Ishikawa (cell line): ENCODE data around the gene PEX26.

Experiments used
- CEBPB ChIP-seq: IDR thresholded peaks from 2 replicates; pipeline ENCODE4 v1.6.1; 2012
- CREB1 ChIP-seq: IDR thresholded peaks from 2 replicates; pipeline ENCODE4 v1.6.1; 2012; ENCODE audit warnings: low read depth
- EGR1 ChIP-seq: IDR thresholded peaks from 2 replicates; pipeline ENCODE4 v1.6.1; 2012
- EP300 ChIP-seq: IDR thresholded peaks from 2 replicates; pipeline ENCODE4 v1.6.1; 2012; ENCODE audit warnings: borderline replicate concordance
- FOXM1 ChIP-seq: IDR thresholded peaks from 2 replicates; pipeline ENCODE4 v1.6.1; 2012; ENCODE audit warnings: low read depth, borderline replicate concordance
- MAX ChIP-seq: IDR thresholded peaks from 2 replicates; pipeline ENCODE4 v1.6.1; 2012
- NFIC ChIP-seq: IDR thresholded peaks from 2 replicates; pipeline ENCODE4 v1.6.1; 2012
- RAD21 ChIP-seq: IDR thresholded peaks from 2 replicates; pipeline ENCODE4 v1.6.1; 2012; ENCODE audit warnings: low read depth
- TAF1 ChIP-seq: IDR thresholded peaks from 2 replicates; pipeline ENCODE4 v1.6.1; 2012; ENCODE audit warnings: low read depth, mild to moderate bottlenecking
- TCF12 ChIP-seq: IDR thresholded peaks from 2 replicates; pipeline ENCODE4 v1.6.1; 2012; ENCODE audit warnings: low read depth
- TEAD4 ChIP-seq: IDR thresholded peaks from 2 replicates; pipeline ENCODE4 v1.6.1; 2012
- USF1 ChIP-seq: IDR thresholded peaks from 2 replicates; pipeline ENCODE4 v1.6.1; 2012
- YY1 ChIP-seq: IDR thresholded peaks from 2 replicates; pipeline ENCODE4 v1.6.1; 2012; ENCODE audit warnings: low read depth
- ZBTB7A ChIP-seq: IDR thresholded peaks from 2 replicates; pipeline ENCODE4 v1.6.1; 2012; ENCODE audit warnings: low read depth
- TF ChIP-seq, protein P1 (sequence below): IDR thresholded peaks from 2 replicates; pipeline ENCODE4 v1.6.1; 2012; ENCODE audit warnings: low read depth, mild to moderate bottlenecking

Gene PEX26

GRCh38 chr22:18070556-18071306 is 7.1 kb upstream of the PEX26 start:
- no peak for TF ChIP-seq CEBPB
- no peak for TF ChIP-seq YY1
- no peak for TF ChIP-seq RAD21
- TF ChIP-seq TCF12 = no peak
- no peak for TF ChIP-seq NFIC
- no peak for TF ChIP-seq TAF1
- no peak for TF ChIP-seq ZBTB7A

DNA sequence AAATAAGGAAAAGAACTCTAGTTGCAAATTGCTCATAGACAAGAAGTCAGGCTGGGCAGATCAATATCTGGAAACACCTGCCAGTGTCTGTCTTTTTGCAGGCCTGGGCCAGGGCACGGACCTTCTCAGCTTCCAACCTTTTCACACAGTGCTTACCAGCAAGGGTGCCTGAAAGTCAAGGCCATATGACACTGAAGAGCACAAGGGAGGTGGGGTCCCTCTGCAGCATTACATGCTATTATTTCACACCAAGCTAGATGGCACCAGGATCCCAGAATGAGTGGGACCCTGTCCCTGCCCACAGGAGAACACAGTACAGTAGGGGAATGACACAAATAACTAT is 5.9 kb upstream of the PEX26 start:
- no peak for TF ChIP-seq EGR1
- TF ChIP-seq USF1 = no peak

GRCh38 chr22:18073467-18073866 is 4.3 kb upstream of the PEX26 start:
- TF ChIP-seq MAX (no peak), EGR1 (no peak), CEBPB (no peak), TCF12 (no peak)
- TF ChIP-seq, protein P1, sequence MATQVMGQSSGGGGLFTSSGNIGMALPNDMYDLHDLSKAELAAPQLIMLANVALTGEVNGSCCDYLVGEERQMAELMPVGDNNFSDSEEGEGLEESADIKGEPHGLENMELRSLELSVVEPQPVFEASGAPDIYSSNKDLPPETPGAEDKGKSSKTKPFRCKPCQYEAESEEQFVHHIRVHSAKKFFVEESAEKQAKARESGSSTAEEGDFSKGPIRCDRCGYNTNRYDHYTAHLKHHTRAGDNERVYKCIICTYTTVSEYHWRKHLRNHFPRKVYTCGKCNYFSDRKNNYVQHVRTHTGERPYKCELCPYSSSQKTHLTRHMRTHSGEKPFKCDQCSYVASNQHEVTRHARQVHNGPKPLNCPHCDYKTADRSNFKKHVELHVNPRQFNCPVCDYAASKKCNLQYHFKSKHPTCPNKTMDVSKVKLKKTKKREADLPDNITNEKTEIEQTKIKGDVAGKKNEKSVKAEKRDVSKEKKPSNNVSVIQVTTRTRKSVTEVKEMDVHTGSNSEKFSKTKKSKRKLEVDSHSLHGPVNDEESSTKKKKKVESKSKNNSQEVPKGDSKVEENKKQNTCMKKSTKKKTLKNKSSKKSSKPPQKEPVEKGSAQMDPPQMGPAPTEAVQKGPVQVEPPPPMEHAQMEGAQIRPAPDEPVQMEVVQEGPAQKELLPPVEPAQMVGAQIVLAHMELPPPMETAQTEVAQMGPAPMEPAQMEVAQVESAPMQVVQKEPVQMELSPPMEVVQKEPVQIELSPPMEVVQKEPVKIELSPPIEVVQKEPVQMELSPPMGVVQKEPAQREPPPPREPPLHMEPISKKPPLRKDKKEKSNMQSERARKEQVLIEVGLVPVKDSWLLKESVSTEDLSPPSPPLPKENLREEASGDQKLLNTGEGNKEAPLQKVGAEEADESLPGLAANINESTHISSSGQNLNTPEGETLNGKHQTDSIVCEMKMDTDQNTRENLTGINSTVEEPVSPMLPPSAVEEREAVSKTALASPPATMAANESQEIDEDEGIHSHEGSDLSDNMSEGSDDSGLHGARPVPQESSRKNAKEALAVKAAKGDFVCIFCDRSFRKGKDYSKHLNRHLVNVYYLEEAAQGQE = no peak

GRCh38 chr22:18075101-18075719 is 2.6 kb upstream of the PEX26 start:
- TF ChIP-seq CEBPB = no peak
- TF ChIP-seq, protein P1 = no peak
- TF ChIP-seq USF1 = no peak
- no peak for TF ChIP-seq TEAD4
- TF ChIP-seq TCF12 = no peak
- TF ChIP-seq CREB1 = no peak
- no peak for TF ChIP-seq EP300
- no peak for TF ChIP-seq EGR1
- no peak for TF ChIP-seq FOXM1
- no peak for TF ChIP-seq YY1
- no peak for TF ChIP-seq NFIC
- TF ChIP-seq TAF1 = no peak
- TF ChIP-seq RAD21 = no peak

DNA sequence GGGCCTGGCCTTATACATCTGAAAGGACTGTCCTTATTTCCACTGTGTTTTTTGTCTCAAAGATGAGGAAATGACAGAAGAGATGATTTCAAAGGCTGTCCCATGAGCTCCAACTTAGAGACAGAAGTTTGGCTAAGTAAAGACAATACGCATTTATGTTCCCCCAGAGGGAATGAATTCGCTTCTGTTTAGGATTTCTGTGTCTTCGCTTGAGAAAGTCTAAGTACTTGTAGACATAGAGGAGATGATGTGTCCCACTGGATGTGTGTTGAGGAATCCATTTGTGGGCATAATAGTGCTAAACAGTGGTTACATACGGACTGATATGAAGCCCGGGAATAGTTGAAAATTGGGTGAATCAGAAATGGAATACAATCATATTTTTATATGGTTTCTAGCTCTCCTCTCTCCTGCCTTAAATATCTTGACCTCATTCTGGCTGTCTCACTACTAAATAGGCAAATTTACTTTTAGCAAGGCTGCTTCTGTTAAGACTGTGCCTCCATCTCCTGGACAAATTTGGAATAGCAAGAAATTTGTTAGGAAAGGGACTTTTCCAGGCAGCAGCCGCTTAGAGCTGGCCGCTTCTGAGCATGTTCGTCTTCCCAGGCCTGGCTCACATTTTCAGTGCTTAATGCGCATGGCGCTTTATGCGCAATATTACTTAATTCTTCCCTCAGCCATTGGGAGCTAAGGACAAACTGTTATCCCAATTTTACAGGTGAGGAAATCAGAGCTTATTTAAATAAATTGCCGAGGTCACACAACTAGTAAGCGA is 1.9 kb upstream of the PEX26 start:
- TF ChIP-seq EGR1 (no peak), RAD21 (peak; percentile 98), USF1 (no peak)

GRCh38 chr22:18077087-18077638 is 627 bp upstream of the PEX26 start:
- 0 out of 2 replicates have a peak, but pooled peaks have one; percentile 36 for TF ChIP-seq ZBTB7A
- TF ChIP-seq USF1 = no peak
- no peak for TF ChIP-seq YY1
